GM21528 (cell line): ENCODE data around the gene RWDD1.

ENCODE experiments used
- ATAC-seq: cut with Tn5 transposase; IDR thresholded peaks from one replicate; pipeline ENCODE4 v1.9.1; 2021; ENCODE audit warnings: mild to moderate bottlenecking, moderate library complexity; ENCODE audit not compliant: unreplicated experiment, low FRiP score

The RWDD1 gene

GRCh38 chr6:116557893-116558292 is 13.4 kb upstream of the RWDD1 start:
- ATAC-seq: no peak

GRCh38 chr6:116560130-116560529 is 11.2 kb upstream of the RWDD1 start:
- ATAC-seq: no peak

- no peak for ATAC-seq
Observed at GRCh38 chr6:116561377-116562018, 9.8 kb upstream of the RWDD1 start.

DNA sequence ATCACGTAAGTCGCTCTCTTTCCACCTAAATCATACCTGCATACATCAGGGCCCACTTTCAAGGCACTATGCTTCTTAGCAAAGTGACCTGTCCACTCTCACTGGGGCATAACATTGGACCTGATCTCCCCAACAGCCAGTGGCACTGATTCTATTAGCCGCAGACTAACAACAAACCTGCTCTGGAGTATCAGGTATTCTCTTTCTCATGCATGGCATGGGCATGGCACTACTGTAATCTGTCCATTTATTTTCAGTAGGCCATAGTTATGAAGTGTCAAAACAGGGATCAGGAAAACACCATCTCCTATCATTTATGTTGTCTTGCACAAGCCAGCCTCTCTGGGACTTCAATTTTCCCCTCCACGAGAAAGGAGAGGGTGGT is 9.3 kb upstream of the RWDD1 start:
- no peak for ATAC-seq

DNA sequence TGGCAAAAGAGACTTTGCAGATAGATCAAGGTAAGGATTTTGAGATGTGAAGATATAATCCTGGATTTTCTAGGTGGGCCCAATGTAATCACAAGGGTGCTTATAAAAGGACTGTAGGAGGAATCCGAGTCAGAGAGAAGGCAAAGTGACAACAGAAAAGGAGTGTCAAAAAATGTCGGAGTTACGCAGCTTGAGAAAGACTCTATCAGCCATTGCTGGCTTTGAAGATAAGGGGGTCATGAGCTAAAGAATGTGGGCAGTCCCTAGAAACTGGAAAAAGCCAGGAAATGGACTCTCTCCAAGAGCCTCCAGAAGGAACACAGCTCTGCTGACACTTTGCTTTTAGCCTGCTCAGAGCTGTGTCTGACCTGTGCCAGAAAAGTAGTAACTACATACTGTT is 8.7 kb upstream of the RWDD1 start:
- ATAC-seq: no peak

GRCh38 chr6:116563830-116564229 is 7.5 kb upstream of the RWDD1 start:
- no peak for ATAC-seq

DNA sequence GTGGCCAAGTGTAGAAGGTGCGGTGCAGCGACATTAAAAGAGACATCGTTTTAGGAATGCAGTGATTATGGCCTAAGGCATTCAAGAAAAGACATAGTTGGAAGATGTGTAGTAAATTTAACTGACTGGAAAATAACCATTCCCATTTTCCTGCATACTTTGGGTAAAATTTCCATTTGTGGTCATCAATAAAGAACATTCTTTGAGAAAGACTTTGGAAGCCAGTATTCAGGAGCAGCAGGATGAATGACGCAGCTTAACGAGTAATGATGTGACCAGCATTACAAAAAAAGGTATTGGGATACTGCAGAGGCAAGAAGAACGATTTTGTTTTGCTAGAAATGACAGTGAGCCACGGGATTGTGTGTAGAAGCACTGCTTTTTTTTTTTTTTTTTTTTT is 7.0 kb upstream of the RWDD1 start:
- ATAC-seq: no peak

GRCh38 chr6:116564921-116565872 is 6.1 kb upstream of the RWDD1 start:
- no peak for ATAC-seq

DNA sequence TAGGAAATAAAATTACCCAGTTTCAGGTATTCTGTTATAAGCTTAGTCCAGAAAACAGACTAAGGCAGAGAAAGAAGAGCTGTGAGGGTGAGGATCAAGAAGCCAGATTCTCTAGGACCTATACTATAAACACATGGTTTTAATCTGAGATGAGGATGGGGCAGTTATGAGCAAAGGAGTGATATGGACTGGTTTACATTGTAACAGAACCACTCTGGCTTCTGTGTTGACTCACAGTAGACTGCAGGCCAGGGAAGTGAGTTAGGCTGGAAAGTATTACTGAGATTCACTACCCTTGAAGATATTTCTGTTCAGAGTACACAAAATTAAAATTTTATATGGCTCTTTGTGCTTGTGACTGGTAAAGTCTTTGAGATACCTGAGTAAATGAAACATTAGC is 3.2 kb upstream of the RWDD1 start:
- ATAC-seq: no peak

DNA sequence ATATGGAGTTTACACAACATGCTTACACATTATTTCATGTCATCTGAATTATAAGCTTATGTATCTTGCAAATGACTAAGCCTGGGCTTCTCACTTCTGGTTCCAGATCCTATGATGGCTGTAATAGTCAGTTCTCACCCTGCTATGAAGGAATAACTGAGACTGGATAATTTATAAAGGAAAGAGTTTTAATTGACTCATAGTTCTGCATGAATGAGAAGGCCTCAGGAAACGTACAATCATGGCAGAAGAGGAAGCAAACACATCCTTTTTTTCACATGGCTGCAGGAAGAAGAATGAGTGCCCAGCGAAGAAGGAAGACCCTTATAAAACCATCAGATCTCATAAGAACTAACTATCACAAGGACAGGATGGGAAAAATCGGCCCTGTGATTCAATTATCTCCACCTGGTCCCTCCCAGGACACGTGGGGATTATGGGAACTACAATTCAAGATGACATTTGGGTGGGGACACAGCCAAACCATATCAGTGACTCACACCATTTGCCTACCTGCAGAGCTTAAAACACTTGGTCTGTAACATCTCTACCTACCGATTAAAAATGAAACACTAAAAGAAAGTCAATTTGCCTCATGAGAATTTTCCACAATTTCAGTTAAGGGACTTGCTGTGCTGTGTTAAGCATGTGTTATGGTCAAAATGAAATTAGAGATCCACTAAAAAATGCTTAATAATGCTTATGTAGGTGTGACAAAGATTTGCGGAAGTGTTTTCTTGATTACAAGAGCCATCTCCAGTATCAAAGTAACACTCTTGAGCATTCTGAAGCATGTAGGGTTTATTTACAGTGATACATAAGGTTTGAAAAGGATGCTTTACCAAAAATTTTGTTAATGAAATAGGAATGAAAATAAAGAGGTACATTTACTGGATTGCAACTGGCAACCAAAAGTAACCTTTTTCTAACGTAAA is 2.2 kb upstream of the RWDD1 start:
- ATAC-seq: no peak

- no peak for ATAC-seq
Observed at GRCh38 chr6:116571683-116572000, 338 bp downstream of the RWDD1 start.

DNA sequence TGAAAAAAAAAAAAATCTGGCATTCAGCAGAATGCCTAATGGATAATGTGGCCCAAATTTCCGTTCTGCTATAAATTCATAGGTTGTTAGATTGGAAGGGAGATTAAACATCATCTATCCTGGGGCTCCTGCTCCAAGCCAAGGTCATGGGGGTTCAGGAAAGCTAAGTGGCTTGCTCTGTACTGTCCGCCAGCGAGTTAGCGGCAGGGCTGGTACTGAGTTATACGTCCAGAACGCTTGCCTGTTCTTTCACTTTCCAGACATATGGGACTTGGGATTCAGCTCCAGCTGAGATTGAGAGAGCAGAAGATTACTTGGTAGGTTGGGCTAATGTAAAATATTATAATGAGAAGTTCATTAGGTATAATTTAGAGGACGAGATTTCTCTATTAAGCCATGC is 858 bp downstream of the RWDD1 start:
- ATAC-seq: no peak

GRCh38 chr6:116575227-116575626 is 3.9 kb downstream of the RWDD1 start:
- no peak for ATAC-seq

GRCh38 chr6:116577486-116577885 is 6.2 kb downstream of the RWDD1 start:
- no peak for ATAC-seq

- ATAC-seq: no peak
Observed at GRCh38 chr6:116578335-116578734, 7.0 kb downstream of the RWDD1 start.

GRCh38 chr6:116579143-116579542 is 7.8 kb downstream of the RWDD1 start:
- ATAC-seq: no peak

GRCh38 chr6:116580198-116580597 is 8.9 kb downstream of the RWDD1 start:
- no peak for ATAC-seq

DNA sequence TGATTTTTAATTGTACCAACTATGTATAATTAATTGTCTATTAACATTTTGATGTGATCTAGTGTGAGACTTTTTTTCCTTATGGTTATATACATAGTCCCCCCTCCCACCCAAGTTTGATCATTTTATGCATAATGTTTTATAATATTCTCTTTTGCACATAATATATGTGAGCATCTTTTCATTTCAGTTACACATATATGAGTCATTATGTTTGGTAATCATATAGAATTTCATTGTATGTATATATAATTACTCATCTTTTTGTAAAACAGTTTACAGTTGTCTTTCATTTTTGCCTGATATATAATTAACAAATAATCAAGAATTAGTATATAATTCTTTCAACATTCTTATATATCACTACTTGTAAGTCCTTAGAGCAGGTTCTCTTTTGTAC is 15.0 kb downstream of the RWDD1 start:
- no peak for ATAC-seq

GRCh38 chr6:116586738-116587137 is 15.4 kb downstream of the RWDD1 start:
- ATAC-seq: no peak

- ATAC-seq: no peak
Observed at GRCh38 chr6:116595247-116595646, 23.9 kb downstream of the RWDD1 start.

GRCh38 chr6:116596815-116597214 is 25.5 kb downstream of the RWDD1 start:
- no peak for ATAC-seq
